K562 (cell line): Measurements from ENCODE around the gene DCTN1. TPM values are rescaled to one million over a fixed set of nuclear protein-coding genes. Genes with fewer than 3 reads are reported as not detected.

Experiments
- COPS2 ChIP-seq: fragments of 450-650 bp; conservative IDR thresholded peaks from 2 replicates; pipeline ENCODE4 v1.6.1; 2016; ENCODE audit warnings: mild to moderate bottlenecking, moderate library complexity
- HNRNPH1 ChIP-seq: fragments of 200-400 bp; formaldehyde crosslinking; optimal IDR thresholded peaks from 2 replicates; pipeline ENCODE3; 2017; ENCODE audit warnings: low read depth, mild to moderate bottlenecking, low read length, moderate library complexity
- LEF1 ChIP-seq: fragments of 450-650 bp; IDR thresholded peaks from 2 replicates; pipeline ENCODE4 v1.6.1; 2016; ENCODE audit warnings: mild to moderate bottlenecking
- polyA plus RNA-seq, 8 experiments: library from polyadenylated mRNA; depleted of rRNA in 4 of 8; stranded (reverse) in 5 of 8; unstranded in 3 of 8; fragments of >200 nt; fragmentation: Nextera tagmentation in 2 of 8; fragmentation: Illumina TruSeq in 1 of 8; extraction: Ambion mirVana in 2 of 8; extraction: Trizol in 1 of 8; gene quantifications; 2 replicates each; pipeline versions ENCODE4 v1.2.1 to v1.2.3, GENCODE V29; 2011 to 2014; ENCODE audit warnings: inconsistent platforms in 1 of 8, missing spikeins in 1 of 8
- total RNA-seq, 7 experiments: library from RNA; depleted of rRNA in 6 of 7; stranded (reverse); fragments of >200 nt in 6 of 7; fragmentation: Illumina TruSeq in 2 of 7; extraction: Trizol in 2 of 7; gene quantifications; 2 replicates each; pipeline versions ENCODE4 v1.2.1 to v1.2.3, GENCODE V29; 2011 to 2021; ENCODE audit warnings: low replicate concordance in 1 of 7
- TF ChIP-seq, protein P1 (sequence below): IDR thresholded peaks from 2 replicates; pipeline ENCODE4 v1.6.1; 2016; ENCODE audit warnings: missing genetic modification characterization, missing compliant biosample characterization
- TF ChIP-seq, protein P2 (sequence below): fragments of 450-650 bp; formaldehyde crosslinking; IDR thresholded peaks from 2 replicates; pipeline ENCODE4 v1.4.0; 2020; ENCODE audit warnings: mild to moderate bottlenecking, moderate library complexity
- TF ChIP-seq, protein P3 (sequence below): fragments of 250-450 bp; sonication (Bioruptor Pico); IDR thresholded peaks from 2 replicates; pipeline ENCODE4 v1.8.0; 2022; ENCODE audit warnings: moderate library complexity, mild to moderate bottlenecking, inconsistent platforms
- TF ChIP-seq, protein P4 (sequence below): fragments of 450-650 bp; IDR thresholded peaks from 2 replicates; pipeline ENCODE4 v1.6.1; 2016
- TF ChIP-seq, protein P5 (sequence below), 3 experiments: IDR thresholded peaks in 2 of 3; conservative IDR thresholded peaks in 1 of 3; 2 replicates each; pipeline ENCODE4 v1.5.1; 2011 to 2012; ENCODE audit warnings: low read length in 3 of 3, mild to moderate bottlenecking in 3 of 3, control low read depth in 2 of 3, improper control_type of control experiment in 1 of 3, inconsistent platforms in 1 of 3, low read depth in 1 of 3, mixed read lengths in 1 of 3, moderate library complexity in 1 of 3; ENCODE audit not compliant: insufficient read depth in 2 of 3
- TF ChIP-seq, protein P6 (sequence below): sonication (generic); IDR thresholded peaks from 2 replicates; pipeline ENCODE4 v1.6.1; 2016

The DCTN1 gene
- total and polyA plus RNA-seq, 9 of the 15 experiments (the other 6 are each of a cell fraction or from before 2014, with no cell fraction given): 23.9 to 71.7 (median 45.0) TPM

DNA sequence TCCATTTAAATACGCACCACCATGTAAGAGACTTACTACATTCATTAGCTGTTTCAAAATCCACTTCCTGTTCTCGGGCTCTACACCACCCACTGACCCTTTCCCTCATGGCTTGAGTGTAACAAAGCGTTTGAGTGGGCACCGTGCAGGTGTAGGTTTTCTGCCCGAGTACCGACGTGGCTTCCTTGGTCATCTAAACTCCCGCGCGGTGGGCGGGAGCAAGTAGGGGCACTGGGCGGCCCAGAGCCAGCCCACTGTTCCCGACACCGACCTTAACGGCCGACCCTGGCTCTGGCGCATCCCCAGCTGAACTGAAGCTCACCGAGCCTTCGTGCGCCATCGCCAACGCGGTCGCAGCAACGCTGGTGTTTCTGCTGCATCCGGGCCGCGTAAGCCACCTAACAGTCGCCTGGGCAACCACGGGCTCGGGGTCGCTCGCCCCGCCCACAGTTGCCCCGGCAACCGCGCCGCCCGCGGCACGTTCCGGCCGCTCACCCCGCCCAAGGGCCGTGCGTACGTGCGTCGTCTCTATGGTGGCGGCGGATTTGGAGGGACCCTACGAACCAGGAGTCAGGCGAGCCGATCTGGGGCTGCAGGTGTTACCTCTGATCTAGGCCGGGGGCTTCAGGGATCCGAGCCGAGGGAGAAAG is 41.2 kb upstream of the DCTN1 start, which contains the start of the genes C2orf81 and WDR54 (continued):
- TF ChIP-seq, protein P1, sequence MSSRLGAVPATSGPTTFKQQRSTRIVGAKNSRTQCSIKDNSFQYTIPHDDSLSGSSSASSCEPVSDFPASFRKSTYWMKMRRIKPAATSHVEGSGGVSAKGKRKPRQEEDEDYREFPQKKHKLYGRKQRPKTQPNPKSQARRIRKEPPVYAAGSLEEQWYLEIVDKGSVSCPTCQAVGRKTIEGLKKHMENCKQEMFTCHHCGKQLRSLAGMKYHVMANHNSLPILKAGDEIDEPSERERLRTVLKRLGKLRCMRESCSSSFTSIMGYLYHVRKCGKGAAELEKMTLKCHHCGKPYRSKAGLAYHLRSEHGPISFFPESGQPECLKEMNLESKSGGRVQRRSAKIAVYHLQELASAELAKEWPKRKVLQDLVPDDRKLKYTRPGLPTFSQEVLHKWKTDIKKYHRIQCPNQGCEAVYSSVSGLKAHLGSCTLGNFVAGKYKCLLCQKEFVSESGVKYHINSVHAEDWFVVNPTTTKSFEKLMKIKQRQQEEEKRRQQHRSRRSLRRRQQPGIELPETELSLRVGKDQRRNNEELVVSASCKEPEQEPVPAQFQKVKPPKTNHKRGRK (tag): no peak
- no peak for TF ChIP-seq LEF1
- no peak for TF ChIP-seq HNRNPH1
- TF ChIP-seq, protein P2, sequence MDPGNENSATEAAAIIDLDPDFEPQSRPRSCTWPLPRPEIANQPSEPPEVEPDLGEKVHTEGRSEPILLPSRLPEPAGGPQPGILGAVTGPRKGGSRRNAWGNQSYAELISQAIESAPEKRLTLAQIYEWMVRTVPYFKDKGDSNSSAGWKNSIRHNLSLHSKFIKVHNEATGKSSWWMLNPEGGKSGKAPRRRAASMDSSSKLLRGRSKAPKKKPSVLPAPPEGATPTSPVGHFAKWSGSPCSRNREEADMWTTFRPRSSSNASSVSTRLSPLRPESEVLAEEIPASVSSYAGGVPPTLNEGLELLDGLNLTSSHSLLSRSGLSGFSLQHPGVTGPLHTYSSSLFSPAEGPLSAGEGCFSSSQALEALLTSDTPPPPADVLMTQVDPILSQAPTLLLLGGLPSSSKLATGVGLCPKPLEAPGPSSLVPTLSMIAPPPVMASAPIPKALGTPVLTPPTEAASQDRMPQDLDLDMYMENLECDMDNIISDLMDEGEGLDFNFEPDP (CRISPR knock-in tag): no peak
- no peak for TF ChIP-seq COPS2
- TF ChIP-seq, protein P3, sequence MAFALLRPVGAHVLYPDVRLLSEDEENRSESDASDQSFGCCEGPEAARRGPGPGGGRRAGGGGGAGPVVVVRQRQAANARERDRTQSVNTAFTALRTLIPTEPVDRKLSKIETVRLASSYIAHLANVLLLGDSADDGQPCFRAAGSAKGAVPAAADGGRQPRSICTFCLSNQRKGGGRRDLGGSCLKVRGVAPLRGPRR (CRISPR knock-in tag): no peak
- TF ChIP-seq, protein P4, sequence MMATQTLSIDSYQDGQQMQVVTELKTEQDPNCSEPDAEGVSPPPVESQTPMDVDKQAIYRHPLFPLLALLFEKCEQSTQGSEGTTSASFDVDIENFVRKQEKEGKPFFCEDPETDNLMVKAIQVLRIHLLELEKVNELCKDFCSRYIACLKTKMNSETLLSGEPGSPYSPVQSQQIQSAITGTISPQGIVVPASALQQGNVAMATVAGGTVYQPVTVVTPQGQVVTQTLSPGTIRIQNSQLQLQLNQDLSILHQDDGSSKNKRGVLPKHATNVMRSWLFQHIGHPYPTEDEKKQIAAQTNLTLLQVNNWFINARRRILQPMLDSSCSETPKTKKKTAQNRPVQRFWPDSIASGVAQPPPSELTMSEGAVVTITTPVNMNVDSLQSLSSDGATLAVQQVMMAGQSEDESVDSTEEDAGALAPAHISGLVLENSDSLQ: no peak
- TF ChIP-seq, protein P5, sequence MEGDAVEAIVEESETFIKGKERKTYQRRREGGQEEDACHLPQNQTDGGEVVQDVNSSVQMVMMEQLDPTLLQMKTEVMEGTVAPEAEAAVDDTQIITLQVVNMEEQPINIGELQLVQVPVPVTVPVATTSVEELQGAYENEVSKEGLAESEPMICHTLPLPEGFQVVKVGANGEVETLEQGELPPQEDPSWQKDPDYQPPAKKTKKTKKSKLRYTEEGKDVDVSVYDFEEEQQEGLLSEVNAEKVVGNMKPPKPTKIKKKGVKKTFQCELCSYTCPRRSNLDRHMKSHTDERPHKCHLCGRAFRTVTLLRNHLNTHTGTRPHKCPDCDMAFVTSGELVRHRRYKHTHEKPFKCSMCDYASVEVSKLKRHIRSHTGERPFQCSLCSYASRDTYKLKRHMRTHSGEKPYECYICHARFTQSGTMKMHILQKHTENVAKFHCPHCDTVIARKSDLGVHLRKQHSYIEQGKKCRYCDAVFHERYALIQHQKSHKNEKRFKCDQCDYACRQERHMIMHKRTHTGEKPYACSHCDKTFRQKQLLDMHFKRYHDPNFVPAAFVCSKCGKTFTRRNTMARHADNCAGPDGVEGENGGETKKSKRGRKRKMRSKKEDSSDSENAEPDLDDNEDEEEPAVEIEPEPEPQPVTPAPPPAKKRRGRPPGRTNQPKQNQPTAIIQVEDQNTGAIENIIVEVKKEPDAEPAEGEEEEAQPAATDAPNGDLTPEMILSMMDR (IDR thresholded peaks at IDR 0.05 in 2 of 3, conservative IDR thresholded peaks at IDR 0.05 in 1 of 3; ENCODE audit: insufficient read depth in 2 of 3, low read depth in 1 of 3, low read length in 3 of 3): no peak
- TF ChIP-seq, protein P6, sequence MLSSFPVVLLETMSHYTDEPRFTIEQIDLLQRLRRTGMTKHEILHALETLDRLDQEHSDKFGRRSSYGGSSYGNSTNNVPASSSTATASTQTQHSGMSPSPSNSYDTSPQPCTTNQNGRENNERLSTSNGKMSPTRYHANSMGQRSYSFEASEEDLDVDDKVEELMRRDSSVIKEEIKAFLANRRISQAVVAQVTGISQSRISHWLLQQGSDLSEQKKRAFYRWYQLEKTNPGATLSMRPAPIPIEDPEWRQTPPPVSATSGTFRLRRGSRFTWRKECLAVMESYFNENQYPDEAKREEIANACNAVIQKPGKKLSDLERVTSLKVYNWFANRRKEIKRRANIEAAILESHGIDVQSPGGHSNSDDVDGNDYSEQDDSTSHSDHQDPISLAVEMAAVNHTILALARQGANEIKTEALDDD: no peak
